ENCODE measurements around the gene PCCB.

DNA sequence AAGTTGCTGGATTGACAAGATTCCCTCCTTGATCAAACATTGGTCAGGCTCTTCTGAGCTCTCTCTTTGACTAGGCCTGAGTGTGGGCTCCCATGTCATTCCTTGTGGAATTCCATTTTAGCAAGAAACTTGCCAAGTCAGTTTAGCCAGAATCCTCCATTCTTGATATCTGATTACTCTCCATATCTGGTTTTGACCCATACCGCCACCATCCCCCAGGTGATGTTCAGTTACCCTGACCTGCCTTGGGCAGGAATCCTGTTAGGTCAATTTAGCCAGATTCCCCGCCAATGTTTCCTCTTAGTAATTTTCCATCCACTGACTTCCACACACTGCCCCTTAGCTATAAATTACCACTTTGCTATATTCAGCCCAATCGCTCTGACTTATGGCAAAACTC lies 1.0 kb upstream of the PCCB start:
- TF ChIP-seq POLR2A (IDR thresholded peaks at IDR 0.05): no peak
- TF ChIP-seq CTCF (IDR thresholded peaks at IDR 0.05): no peak
